Stimulated activated CD8-positive, alpha-beta memory T cell treated with anti-CD3 and anti-CD28 coated beads, Interleukin-12 subunit alpha, Interleukin-12 subunit beta, amount 100 ng/mL, for 4 hours (primary cell): ENCODE measurements around the gene LTBP1.

ENCODE experiments used
- DNase-seq: peaks from one replicate; pipeline ENCODE4 v3.0.0-alpha.2; 2020; ENCODE audit warnings: low read depth

Gene LTBP1

GRCh38 chr2:33307659-33308270 is 361.0 kb downstream of the LTBP1 start:
- no peak for DNase-seq

DNA sequence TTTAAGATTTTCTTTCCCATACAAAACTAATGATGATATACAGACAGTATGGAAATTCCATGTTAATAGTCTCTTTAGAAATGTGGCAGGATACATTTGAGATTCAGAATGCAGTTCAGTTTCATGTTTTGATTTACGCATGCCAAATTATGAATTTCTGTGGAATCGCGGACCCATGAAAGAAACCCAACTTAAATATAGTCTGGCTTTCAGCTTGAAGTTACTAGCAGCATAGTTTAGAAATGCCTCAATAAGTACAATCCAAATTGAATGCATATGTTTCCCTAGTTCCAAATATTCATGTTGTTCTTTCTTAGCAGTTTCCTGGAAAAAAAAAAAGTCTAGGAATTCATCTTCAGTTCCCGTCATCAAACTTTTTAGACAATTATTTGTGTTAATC is 365.6 kb downstream of the LTBP1 start:
- DNase-seq = no peak

- no peak for DNase-seq
Observed at GRCh38 chr2:33313039-33313438, 366.3 kb downstream of the LTBP1 start.

DNA sequence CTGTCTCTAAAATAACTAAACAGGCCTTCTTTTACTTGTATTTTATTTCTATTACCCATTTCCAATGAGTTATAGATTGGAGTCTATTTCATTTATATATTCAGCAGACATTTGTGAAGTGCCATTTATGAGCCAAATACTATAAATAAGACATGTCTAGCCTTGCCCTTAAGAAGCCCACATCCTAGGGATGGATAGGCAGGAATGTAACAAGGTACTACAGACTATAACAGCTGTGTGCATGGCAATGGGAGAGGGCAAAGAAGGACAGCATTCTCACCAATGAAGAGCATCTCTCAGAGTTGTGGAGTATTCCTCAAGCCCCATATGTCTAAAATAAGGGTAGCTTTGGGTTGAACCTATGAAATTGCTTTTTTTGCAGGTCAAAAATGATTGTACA is 367.8 kb downstream of the LTBP1 start:
- no peak for DNase-seq

- no peak for DNase-seq
Observed at GRCh38 chr2:33316328-33316727, 369.6 kb downstream of the LTBP1 start.

- DNase-seq = no peak
Observed at GRCh38 chr2:33317369-33318007, 370.7 kb downstream of the LTBP1 start.

DNA sequence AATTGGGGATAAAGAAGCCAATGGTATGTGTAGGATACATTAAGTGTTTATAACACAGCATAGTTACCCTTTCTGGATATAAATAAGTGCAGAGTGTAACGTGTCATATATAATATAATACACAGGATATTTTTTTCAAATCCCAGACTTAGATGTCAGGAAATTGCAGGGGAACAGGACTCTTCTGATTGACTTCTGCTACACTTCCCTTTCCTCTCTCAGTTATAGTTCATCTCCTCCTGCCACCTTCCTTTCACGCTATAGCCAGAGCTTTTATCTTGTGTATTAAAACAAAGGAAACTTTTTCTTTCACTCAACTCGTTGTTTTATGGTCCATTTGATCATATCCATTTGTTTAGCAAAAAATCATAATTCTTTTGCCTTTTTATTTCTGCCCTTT is 371.7 kb downstream of the LTBP1 start:
- DNase-seq = no peak

GRCh38 chr2:33320573-33320972 is 373.8 kb downstream of the LTBP1 start:
- DNase-seq = no peak

GRCh38 chr2:33321236-33321771 is 374.6 kb downstream of the LTBP1 start:
- no peak for DNase-seq

DNA sequence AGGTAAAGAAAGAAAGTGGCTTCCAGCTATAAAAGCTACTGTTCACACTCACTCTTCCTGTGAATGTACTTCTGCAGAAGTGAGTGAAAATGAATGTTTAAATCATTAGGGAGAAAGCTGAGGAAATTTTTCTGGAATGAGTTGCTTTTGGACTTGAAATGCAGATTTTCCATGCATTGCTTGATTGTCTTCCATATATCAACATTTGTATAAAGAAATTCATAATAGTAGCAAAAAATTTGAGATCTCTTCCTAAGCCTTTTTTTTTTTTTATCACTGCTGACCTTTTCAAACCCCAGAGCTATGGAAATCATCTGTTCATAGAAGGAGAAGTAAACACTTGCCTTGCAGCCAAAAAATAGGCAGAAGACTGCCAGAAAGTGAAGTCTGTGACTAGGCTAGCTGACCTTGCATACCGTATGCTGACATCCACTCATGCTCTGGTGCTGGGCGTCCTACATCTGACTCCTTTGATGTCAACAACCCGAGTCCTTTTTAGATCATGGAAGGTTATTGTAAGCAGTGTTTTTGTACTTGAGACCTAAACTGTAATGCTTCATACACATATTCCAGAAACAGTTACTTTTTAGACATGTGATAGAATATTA is 375.2 kb downstream of the LTBP1 start:
- DNase-seq = no peak

DNA sequence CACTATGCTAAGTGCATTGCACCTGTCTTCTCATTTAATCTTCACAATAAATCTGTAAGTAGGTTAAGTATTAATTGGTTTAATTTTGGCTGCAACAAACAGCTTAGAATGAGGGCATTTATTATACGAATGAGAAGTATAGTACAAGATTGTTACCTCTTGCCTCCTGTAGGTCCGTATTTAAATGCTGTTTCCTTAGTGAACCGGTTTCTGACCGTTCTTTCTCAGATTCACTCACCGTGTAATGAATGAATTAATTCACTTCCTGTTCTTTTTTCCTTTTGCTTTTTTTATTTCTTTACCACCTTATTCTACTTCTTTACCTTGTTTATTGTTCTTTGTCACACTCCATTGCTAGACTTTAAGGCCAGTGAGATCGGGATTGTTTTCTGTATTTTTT is 375.9 kb downstream of the LTBP1 start:
- DNase-seq = no peak

DNA sequence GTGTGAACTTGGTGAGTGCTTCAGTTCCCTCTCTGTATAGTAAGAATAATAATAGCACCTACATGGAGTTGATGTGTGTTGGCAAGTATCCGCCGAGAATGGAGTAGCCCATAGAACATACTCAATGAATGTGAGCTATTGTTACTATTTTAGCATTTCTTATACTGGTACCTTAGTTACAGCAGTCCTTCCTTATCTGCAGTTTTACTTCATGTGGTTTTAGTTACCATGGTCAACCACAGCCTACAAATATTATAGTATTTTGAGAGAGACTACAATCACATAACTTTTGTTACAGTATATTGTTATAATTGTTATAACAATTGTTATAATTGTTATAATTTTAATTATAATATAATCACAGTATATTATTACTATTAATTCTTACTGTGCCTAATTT is 377.2 kb downstream of the LTBP1 start:
- DNase-seq = no peak

GRCh38 chr2:33326100-33326499 is 379.3 kb downstream of the LTBP1 start:
- no peak for DNase-seq

GRCh38 chr2:33333433-33333832 is 386.7 kb downstream of the LTBP1 start:
- DNase-seq = no peak

GRCh38 chr2:33334083-33334482 is 387.3 kb downstream of the LTBP1 start:
- DNase-seq = no peak

GRCh38 chr2:33335516-33335915 is 388.8 kb downstream of the LTBP1 start:
- DNase-seq = no peak

GRCh38 chr2:33336036-33336625 is 389.4 kb downstream of the LTBP1 start:
- no peak for DNase-seq

GRCh38 chr2:33337385-33337960 is 390.7 kb downstream of the LTBP1 start:
- no peak for DNase-seq

DNA sequence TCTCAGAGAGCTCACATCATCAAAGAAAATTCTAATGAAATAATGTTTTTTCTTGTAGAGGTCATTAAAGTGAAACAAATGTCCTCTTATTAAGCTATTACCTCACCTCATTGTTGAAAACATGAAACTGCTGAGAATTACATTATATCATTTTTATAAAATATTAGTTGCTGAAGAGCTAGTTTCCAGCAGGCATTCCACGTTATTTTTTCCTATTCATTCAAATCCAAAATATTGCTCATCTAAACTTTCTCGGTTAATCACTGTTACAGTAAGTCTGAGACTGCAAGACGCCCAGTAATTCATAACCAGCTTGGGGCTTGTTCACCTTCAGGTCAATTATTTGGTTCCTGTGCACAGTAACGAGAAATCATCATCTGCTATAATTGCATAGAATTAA is 391.2 kb downstream of the LTBP1 start:
- no peak for DNase-seq

- DNase-seq = no peak
Observed at GRCh38 chr2:33339269-33339668, 392.5 kb downstream of the LTBP1 start.

DNA sequence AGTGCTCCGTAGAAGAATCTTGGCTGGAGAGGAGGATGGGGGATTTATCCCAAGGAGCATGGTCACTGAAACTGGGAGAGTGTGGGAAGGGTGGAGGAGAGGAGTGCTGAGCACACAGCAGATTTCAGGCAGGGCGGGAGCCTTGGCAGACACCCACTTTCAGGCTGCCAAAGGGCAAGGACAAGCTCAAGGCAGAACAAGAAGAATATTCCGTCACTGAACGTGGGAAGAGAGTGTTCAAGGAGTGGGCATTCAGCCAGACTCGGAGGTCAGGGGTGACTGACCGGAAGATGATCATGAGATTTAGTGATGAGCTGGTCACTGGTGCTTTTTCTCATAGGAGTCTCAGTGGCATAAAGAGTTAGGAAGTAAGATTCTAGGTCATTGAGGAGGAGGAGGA is 393.5 kb downstream of the LTBP1 start:
- no peak for DNase-seq

GRCh38 chr2:33342171-33342570 is 395.4 kb downstream of the LTBP1 start:
- DNase-seq = no peak

DNA sequence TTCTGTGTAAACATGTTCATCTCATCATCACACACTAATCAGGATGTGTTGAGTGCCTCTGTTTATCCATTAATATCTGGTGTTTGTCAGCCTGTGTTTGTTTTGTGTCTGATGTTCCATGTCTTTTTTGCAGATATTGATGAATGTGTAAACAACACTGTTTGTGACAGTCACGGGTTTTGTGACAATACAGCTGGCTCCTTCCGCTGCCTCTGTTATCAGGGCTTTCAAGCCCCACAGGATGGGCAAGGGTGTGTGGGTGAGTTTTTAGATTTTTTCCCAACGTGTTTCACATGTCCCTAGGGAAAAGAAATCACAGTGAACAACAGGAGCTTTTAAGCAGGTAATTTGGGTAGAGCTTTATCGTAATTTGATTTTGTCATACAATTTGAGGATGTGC is 396.0 kb downstream of the LTBP1 start:
- no peak for DNase-seq
